GM12878 (cell line): Measurements from ENCODE around the gene ZNF222. TPM values are rescaled to one million over a fixed set of nuclear protein-coding genes. Genes with fewer than 3 reads are reported as not detected.

ENCODE experiments used
- CREM ChIP-seq: IDR thresholded peaks from 2 replicates; pipeline ENCODE4 v1.6.1; 2014; ENCODE audit warnings: antibody characterized with exemption, low read depth
- HCFC1 ChIP-seq: fragments of 150-350 bp; IDR thresholded peaks from 2 replicates; pipeline ENCODE4 v1.6.1; 2014; ENCODE audit warnings: low read length
- IKZF1 ChIP-seq: fragments of 450-650 bp; conservative IDR thresholded peaks from 2 replicates; pipeline ENCODE4 v1.6.1; 2017; ENCODE audit warnings: antibody characterized with exemption, mild to moderate bottlenecking
- IKZF2 ChIP-seq, 2 experiments: fragments of 450-650 bp; IDR thresholded peaks; 2 replicates each; pipeline ENCODE4 v1.6.1; 2017; ENCODE audit warnings: mild to moderate bottlenecking in 2 of 2, moderate library complexity in 2 of 2
- NFYA ChIP-seq: IDR thresholded peaks from 2 replicates; pipeline ENCODE4 v1.6.1; 2011; ENCODE audit warnings: low read depth, mild to moderate bottlenecking, low read length, improper control_type of control experiment, borderline replicate concordance
- NR2F1 ChIP-seq: fragments of 450-650 bp; conservative IDR thresholded peaks from 2 replicates; pipeline ENCODE4 v1.6.1; 2017; ENCODE audit warnings: mild to moderate bottlenecking
- POLR2AphosphoS2 ChIP-seq: IDR thresholded peaks from 2 replicates; pipeline ENCODE4 v1.6.1; 2011; ENCODE audit warnings: low read depth, mild to moderate bottlenecking, low read length, improper control_type of control experiment, moderate library complexity
- SIX5 ChIP-seq: IDR thresholded peaks from 2 replicates; pipeline ENCODE4 v1.6.1; 2011; ENCODE audit warnings: mild to moderate bottlenecking, low read depth, low read length, moderate library complexity; ENCODE audit not compliant: severe bottlenecking
- SUZ12 ChIP-seq: fragments of 200-600 bp; sonication (generic); IDR thresholded peaks from one replicate; pipeline ENCODE4 v1.6.1; 2018; ENCODE audit warnings: antibody characterized with exemption, mild to moderate bottlenecking; ENCODE audit not compliant: unreplicated experiment
- TAF1 ChIP-seq: IDR thresholded peaks from 2 replicates; pipeline ENCODE4 v1.6.1; 2011; ENCODE audit warnings: mild to moderate bottlenecking, low read depth, low read length, borderline replicate concordance
- polyA plus RNA-seq, 11 experiments: library from polyadenylated mRNA; depleted of rRNA in 4 of 11; unstranded in 6 of 11; stranded (reverse) in 5 of 11; fragments of >200 nt; fragmentation: Nextera tagmentation in 4 of 11; fragmentation: Illumina TruSeq in 1 of 11; extraction: Ambion mirVana in 4 of 11; extraction: Trizol in 1 of 11; gene quantifications; 1 replicate in 1 of 11; 2 replicates in 10 of 11; pipeline versions ENCODE4 v1.2.1 to v1.2.3, GENCODE V29; 2011 to 2016; ENCODE audit warnings: inconsistent platforms in 2 of 11, missing spikeins in 2 of 11, low read depth in 1 of 11
- total RNA-seq, 4 experiments: library from RNA; depleted of rRNA in 3 of 4; stranded (reverse); fragments of >200 nt in 3 of 4; fragmentation: Illumina TruSeq in 1 of 4; extraction: Trizol in 1 of 4; gene quantifications; 2 replicates each; pipeline versions ENCODE4 v1.2.1 to v1.2.3, GENCODE V29; 2013 to 2021
- TF ChIP-seq, protein P1 (sequence below): fragments of 450-650 bp; IDR thresholded peaks from 2 replicates; pipeline ENCODE4 v1.6.1; 2016; ENCODE audit warnings: mild to moderate bottlenecking
- TF ChIP-seq, protein P2 (sequence below): fragments of 150-350 bp; IDR thresholded peaks from 2 replicates; pipeline ENCODE4 v1.6.1; 2014; ENCODE audit warnings: mild to moderate bottlenecking, low read depth, low read length
- TF ChIP-seq, protein P3 (sequence below): fragments of 450-650 bp; IDR thresholded peaks from 2 replicates; pipeline ENCODE4 v1.6.1; 2018; ENCODE audit warnings: borderline replicate concordance, mild to moderate bottlenecking; ENCODE audit not compliant: partially characterized antibody
- TF ChIP-seq, protein P4 (sequence below): fragments of 450-650 bp; conservative IDR thresholded peaks from 2 replicates; pipeline ENCODE4 v1.6.1; 2017; ENCODE audit warnings: mild to moderate bottlenecking, moderate library complexity
- TF ChIP-seq, protein P5 (sequence below): IDR thresholded peaks from 2 replicates; pipeline ENCODE4 v1.6.1; 2011; ENCODE audit warnings: borderline replicate concordance, low read depth, mild to moderate bottlenecking, moderate library complexity, mixed read lengths, low read length; ENCODE audit not compliant: insufficient read depth; ENCODE audit errors: extremely low read length
- TF ChIP-seq, protein P6 (sequence below): IDR thresholded peaks from 2 replicates; pipeline ENCODE4 v1.6.1; 2011; ENCODE audit warnings: low read depth, low read length, improper control_type of control experiment, borderline replicate concordance

Gene ZNF222
- total and polyA plus RNA-seq, 10 of the 15 experiments (the other 5 are each of a cell fraction or from before 2014, with no cell fraction given): 2.3 to 5.9 (median 4.2) TPM

DNA sequence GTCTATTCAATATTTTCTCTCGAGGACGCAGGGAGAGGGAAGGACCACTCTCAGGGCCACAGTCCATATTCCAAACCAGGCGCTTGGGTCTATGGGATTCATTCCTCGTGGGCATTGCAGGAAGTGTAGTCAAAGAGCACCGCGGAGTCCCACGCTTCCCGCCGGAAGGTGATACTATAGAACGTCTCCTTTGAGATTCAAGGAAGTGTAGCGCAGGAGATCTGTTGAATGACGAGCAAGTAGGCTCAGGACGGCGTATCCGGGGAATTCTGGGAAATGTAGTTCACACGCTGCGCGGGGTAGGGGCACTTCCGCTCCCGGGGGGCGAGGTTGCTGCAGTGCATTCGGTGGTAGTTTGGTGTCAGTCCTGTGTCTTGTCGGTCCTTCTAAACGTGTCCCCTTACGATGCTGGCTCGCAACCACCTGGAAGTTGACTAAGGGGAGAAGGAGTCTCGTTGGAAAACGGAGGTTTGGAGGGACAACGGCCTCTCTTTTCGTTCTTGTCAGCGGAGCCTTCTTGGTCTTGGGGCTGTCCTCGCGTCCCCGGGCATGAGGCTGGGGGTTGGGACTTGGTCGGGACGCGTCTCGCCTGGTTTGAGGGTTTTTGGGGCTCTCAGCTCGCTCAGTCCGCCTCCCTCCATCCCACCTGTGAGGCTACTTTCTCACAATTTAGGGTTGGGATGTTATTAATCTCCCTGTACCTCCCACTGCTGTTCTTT, 46.8 kb downstream of the ZNF222 start, which contains the start of gene ZNF284 (continued):
- TF ChIP-seq, protein P1, sequence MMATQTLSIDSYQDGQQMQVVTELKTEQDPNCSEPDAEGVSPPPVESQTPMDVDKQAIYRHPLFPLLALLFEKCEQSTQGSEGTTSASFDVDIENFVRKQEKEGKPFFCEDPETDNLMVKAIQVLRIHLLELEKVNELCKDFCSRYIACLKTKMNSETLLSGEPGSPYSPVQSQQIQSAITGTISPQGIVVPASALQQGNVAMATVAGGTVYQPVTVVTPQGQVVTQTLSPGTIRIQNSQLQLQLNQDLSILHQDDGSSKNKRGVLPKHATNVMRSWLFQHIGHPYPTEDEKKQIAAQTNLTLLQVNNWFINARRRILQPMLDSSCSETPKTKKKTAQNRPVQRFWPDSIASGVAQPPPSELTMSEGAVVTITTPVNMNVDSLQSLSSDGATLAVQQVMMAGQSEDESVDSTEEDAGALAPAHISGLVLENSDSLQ: peak; percentile 45; the same call in 1 of the 2 replicates
- TF ChIP-seq IKZF1 (peak; percentile 91), CREM (peak; percentile 86; the same call in 1 of the 2 replicates), NR2F1 (no peak), SUZ12 (no peak), POLR2AphosphoS2 (peak; percentile 78), SIX5 (peak; percentile 83), NFYA (no peak), TAF1 (peak; percentile 27; the same call in 1 of the 2 replicates), HCFC1 (peak; percentile 94), IKZF2 (IDR thresholded peaks at IDR 0.05) (peak; percentile 60 to 71; a peak in 2 of 4 replicates)
- TF ChIP-seq, protein P2, sequence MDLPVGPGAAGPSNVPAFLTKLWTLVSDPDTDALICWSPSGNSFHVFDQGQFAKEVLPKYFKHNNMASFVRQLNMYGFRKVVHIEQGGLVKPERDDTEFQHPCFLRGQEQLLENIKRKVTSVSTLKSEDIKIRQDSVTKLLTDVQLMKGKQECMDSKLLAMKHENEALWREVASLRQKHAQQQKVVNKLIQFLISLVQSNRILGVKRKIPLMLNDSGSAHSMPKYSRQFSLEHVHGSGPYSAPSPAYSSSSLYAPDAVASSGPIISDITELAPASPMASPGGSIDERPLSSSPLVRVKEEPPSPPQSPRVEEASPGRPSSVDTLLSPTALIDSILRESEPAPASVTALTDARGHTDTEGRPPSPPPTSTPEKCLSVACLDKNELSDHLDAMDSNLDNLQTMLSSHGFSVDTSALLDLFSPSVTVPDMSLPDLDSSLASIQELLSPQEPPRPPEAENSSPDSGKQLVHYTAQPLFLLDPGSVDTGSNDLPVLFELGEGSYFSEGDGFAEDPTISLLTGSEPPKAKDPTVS: no peak
- TF ChIP-seq, protein P3, sequence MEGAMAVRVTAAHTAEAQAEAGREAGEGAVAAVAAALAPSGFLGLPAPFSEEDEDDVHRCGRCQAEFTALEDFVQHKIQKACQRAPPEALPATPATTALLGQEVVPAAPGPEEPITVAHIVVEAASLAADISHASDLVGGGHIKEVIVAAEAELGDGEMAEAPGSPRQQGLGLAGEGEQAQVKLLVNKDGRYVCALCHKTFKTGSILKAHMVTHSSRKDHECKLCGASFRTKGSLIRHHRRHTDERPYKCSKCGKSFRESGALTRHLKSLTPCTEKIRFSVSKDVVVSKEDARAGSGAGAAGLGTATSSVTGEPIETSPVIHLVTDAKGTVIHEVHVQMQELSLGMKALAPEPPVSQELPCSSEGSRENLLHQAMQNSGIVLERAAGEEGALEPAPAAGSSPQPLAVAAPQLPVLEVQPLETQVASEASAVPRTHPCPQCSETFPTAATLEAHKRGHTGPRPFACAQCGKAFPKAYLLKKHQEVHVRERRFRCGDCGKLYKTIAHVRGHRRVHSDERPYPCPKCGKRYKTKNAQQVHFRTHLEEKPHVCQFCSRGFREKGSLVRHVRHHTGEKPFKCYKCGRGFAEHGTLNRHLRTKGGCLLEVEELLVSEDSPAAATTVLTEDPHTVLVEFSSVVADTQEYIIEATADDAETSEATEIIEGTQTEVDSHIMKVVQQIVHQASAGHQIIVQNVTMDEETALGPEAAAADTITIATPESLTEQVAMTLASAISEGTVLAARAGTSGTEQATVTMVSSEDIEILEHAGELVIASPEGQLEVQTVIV: peak; percentile 28
- TF ChIP-seq, protein P4, sequence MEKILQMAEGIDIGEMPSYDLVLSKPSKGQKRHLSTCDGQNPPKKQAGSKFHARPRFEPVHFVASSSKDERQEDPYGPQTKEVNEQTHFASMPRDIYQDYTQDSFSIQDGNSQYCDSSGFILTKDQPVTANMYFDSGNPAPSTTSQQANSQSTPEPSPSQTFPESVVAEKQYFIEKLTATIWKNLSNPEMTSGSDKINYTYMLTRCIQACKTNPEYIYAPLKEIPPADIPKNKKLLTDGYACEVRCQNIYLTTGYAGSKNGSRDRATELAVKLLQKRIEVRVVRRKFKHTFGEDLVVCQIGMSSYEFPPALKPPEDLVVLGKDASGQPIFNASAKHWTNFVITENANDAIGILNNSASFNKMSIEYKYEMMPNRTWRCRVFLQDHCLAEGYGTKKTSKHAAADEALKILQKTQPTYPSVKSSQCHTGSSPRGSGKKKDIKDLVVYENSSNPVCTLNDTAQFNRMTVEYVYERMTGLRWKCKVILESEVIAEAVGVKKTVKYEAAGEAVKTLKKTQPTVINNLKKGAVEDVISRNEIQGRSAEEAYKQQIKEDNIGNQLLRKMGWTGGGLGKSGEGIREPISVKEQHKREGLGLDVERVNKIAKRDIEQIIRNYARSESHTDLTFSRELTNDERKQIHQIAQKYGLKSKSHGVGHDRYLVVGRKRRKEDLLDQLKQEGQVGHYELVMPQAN: 0 out of 2 replicates have a peak, but pooled peaks have one; percentile 21
- TF ChIP-seq, protein P5, sequence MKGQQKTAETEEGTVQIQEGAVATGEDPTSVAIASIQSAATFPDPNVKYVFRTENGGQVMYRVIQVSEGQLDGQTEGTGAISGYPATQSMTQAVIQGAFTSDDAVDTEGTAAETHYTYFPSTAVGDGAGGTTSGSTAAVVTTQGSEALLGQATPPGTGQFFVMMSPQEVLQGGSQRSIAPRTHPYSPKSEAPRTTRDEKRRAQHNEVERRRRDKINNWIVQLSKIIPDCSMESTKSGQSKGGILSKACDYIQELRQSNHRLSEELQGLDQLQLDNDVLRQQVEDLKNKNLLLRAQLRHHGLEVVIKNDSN: peak; percentile 1
- TF ChIP-seq, protein P6, sequence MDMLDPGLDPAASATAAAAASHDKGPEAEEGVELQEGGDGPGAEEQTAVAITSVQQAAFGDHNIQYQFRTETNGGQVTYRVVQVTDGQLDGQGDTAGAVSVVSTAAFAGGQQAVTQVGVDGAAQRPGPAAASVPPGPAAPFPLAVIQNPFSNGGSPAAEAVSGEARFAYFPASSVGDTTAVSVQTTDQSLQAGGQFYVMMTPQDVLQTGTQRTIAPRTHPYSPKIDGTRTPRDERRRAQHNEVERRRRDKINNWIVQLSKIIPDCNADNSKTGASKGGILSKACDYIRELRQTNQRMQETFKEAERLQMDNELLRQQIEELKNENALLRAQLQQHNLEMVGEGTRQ: no peak
